HCT116 (cell line): ENCODE results near the gene C1orf35. TPM values are rescaled to one million over a fixed set of nuclear protein-coding genes. Genes with fewer than 3 reads are reported as not detected.

Experiments
- ATAC-seq: fragments of 200-7000 bp; cut with Tn5 transposase; 2 replicates; pipeline ENCODE4 v1.9.1; 2020; ENCODE audit warnings: mild to moderate bottlenecking, moderate library complexity
- BruUV-seq: library from RNA; stranded (reverse); fragments of 400-500 nt; replicated peaks from 2 replicates; lab custom pipeline; 2021; lab: Mats Ljungman, UMichigan
- CTCF ChIA-PET: fragments of 300-600 bp; sonication (Branson Sonifier 250); formaldehyde crosslinking; loops from one replicate; lab custom pipeline; 2021; ENCODE audit warnings: antibody characterized with exemption; lab: Charles Lee
- POLR2A ChIA-PET: fragments of 300-600, 350-600 bp; sonication (Branson Sonifier 250); formaldehyde crosslinking; loops from one replicate; lab custom pipeline; 2021; ENCODE audit warnings: antibody characterized with exemption; lab: Charles Lee
- RAD21 ChIA-PET, 2 experiments: fragments of 300-600 bp; sonication (Branson Sonifier 250); formaldehyde crosslinking; loops; one replicate each; lab custom pipeline; 2023; ENCODE audit warnings: low total read pairs in 2 of 2; ENCODE audit not compliant: uncharacterized antibody in 2 of 2, unreplicated experiment in 2 of 2, low non-redundant PET in 1 of 2; lab: Charles Lee
- DNase-seq: peaks from one replicate; pipeline ENCODE4 v3.0.0-alpha.2; 2010; ENCODE audit warnings: low read depth, low spot score
- H2AFZ ChIP-seq: fragments of 200-600 bp; shearing (Covaris generic), sonication (generic); 2 replicates; pipeline ENCODE4 v1.6.1; 2017; ENCODE audit warnings: low read depth, mixed run types, mixed read lengths, antibody characterized with exemption, low read length; ENCODE audit not compliant: poor library complexity, severe bottlenecking
- H3K27ac ChIP-seq: 2 replicates; pipeline ENCODE4 v1.5.1; 2012; ENCODE audit warnings: low read depth, low read length
- H3K27me3 ChIP-seq: fragments of 200-600 bp; sonication (generic); 2 replicates; pipeline ENCODE4 v1.6.1; 2016; ENCODE audit warnings: mixed run types, low read length, mixed read lengths; ENCODE audit not compliant: insufficient read depth
- H3K36me3 ChIP-seq, 2 experiments: fragments of 200-500 bp in 1 of 2; fragments of 200-600 bp in 1 of 2; sonication (Bioruptor generic) in 1 of 2; sonication (generic) in 1 of 2; 2 replicates each; pipeline versions ENCODE4 v1.5.1 to v1.6.1; 2014 to 2016; ENCODE audit warnings: low read length in 2 of 2, inconsistent platforms in 1 of 2, mixed read lengths in 1 of 2, mixed run types in 1 of 2; ENCODE audit not compliant: insufficient read depth in 2 of 2, control insufficient read depth in 1 of 2
- H3K4me1 ChIP-seq, 2 experiments: fragments of 200-600 bp in 1 of 2; sonication (generic) in 1 of 2; 2 replicates each; pipeline versions ENCODE4 v1.5.1 to v1.6.1; 2012 to 2017; ENCODE audit warnings: low read length in 2 of 2, inconsistent platforms in 1 of 2, mild to moderate bottlenecking in 1 of 2, mixed read lengths in 1 of 2, mixed run types in 1 of 2, moderate library complexity in 1 of 2; ENCODE audit not compliant: insufficient read depth in 2 of 2, control insufficient read depth in 1 of 2
- H3K4me2 ChIP-seq: fragments of 200-600 bp; sonication (generic); 2 replicates; pipeline ENCODE4 v1.6.1; 2017; ENCODE audit warnings: mixed run types, low read length, mixed read lengths
- H3K4me3 ChIP-seq, 2 experiments: fragments of 200-600 bp in 1 of 2; sonication (generic) in 1 of 2; replicated peaks in 1 of 2; 2 replicates each; pipeline ENCODE4 v1.5.1; 2011 to 2016; ENCODE audit warnings: low read length in 2 of 2, control low read depth in 1 of 2, low read depth in 1 of 2, mild to moderate bottlenecking in 1 of 2, mixed read lengths in 1 of 2, mixed run types in 1 of 2
- H3K79me2 ChIP-seq: fragments of 200-600 bp; sonication (generic); 2 replicates; pipeline ENCODE4 v1.6.1; 2017; ENCODE audit warnings: mild to moderate bottlenecking, mixed run types, low read length, moderate library complexity, mixed read lengths; ENCODE audit not compliant: insufficient read depth
- H3K9ac ChIP-seq: fragments of 200-600 bp; sonication (generic); 2 replicates; pipeline ENCODE4 v1.6.1; 2016; ENCODE audit warnings: low read length, mixed read lengths
- H3K9me2 ChIP-seq: fragments of 200-600 bp; sonication (generic), shearing (Covaris generic); 2 replicates; pipeline ENCODE4 v1.6.1; 2017; ENCODE audit warnings: mixed run types, mild to moderate bottlenecking, moderate library complexity; ENCODE audit not compliant: insufficient read depth
- H3K9me3 ChIP-seq, 2 experiments: fragments of 200-500 bp in 1 of 2; fragments of 200-600 bp in 1 of 2; sonication (Bioruptor generic) in 1 of 2; sonication (generic) in 1 of 2; 2 replicates each; pipeline ENCODE4 v1.6.1; 2014 to 2017; ENCODE audit warnings: low read length in 2 of 2, mixed read lengths in 2 of 2, inconsistent platforms in 1 of 2, low read depth in 1 of 2, mild to moderate bottlenecking in 1 of 2, mixed run types in 1 of 2, moderate library complexity in 1 of 2; ENCODE audit not compliant: control insufficient read depth in 1 of 2, insufficient read depth in 1 of 2
- H4K20me1 ChIP-seq: fragments of 200-600 bp; sonication (generic), shearing (Covaris generic); 2 replicates; pipeline ENCODE4 v1.6.1; 2017; ENCODE audit warnings: mixed run types, mild to moderate bottlenecking, moderate library complexity; ENCODE audit not compliant: insufficient read depth
- CBX3 ChIP-seq: IDR thresholded peaks from 2 replicates; pipeline ENCODE4 v1.6.1; 2012; ENCODE audit warnings: low read depth
- CEBPB ChIP-seq: IDR thresholded peaks from 2 replicates; pipeline ENCODE4 v1.6.1; 2012; ENCODE audit warnings: low read depth
- EGR1 ChIP-seq: IDR thresholded peaks from 2 replicates; pipeline ENCODE4 v1.6.1; 2012; ENCODE audit warnings: low read depth
- ELF1 ChIP-seq: IDR thresholded peaks from 2 replicates; pipeline ENCODE4 v1.6.1; 2012; ENCODE audit warnings: low read depth, borderline replicate concordance
- EZH2 ChIP-seq: fragments of 200-600 bp; sonication (generic); IDR thresholded peaks from 2 replicates; pipeline ENCODE4 v1.6.1; 2017; ENCODE audit warnings: antibody characterized with exemption, mixed run types
- FOSL1 ChIP-seq: IDR thresholded peaks from 2 replicates; pipeline ENCODE4 v1.6.1; 2012; ENCODE audit warnings: low read depth
- JUND ChIP-seq: IDR thresholded peaks from 2 replicates; pipeline ENCODE4 v1.6.1; 2012
- POLR2A ChIP-seq: IDR thresholded peaks from 2 replicates; pipeline ENCODE4 v1.7.0; 2011; ENCODE audit warnings: borderline replicate concordance; ENCODE audit not compliant: insufficient read depth, insufficient read length; ENCODE audit errors: extremely low read depth
- POLR2AphosphoS5 ChIP-seq: IDR thresholded peaks from 2 replicates; pipeline ENCODE4 v1.6.1; 2011; ENCODE audit warnings: mild to moderate bottlenecking, low read depth, low read length, moderate library complexity
- RAD21 ChIP-seq: IDR thresholded peaks from 2 replicates; pipeline ENCODE4 v1.6.1; 2012; ENCODE audit warnings: low read depth, mild to moderate bottlenecking
- SRF ChIP-seq: IDR thresholded peaks from 2 replicates; pipeline ENCODE4 v1.6.1; 2012; ENCODE audit warnings: low read depth
- TCF7L2 ChIP-seq: IDR thresholded peaks from 2 replicates; pipeline ENCODE4 v1.7.0; 2011; ENCODE audit warnings: borderline replicate concordance, inconsistent platforms; ENCODE audit not compliant: insufficient read depth, insufficient read length; ENCODE audit errors: extremely low read depth
- YY1 ChIP-seq: IDR thresholded peaks from 2 replicates; pipeline ENCODE4 v1.6.1; 2011; ENCODE audit warnings: low read length, low read depth, moderate library complexity, mild to moderate bottlenecking; ENCODE audit not compliant: insufficient replicate concordance; ENCODE audit errors: extremely low read depth
- ZFX ChIP-seq: fragments of 450-650 bp; IDR thresholded peaks from 2 replicates; pipeline ENCODE4 v1.6.1; 2017
- ZNF274 ChIP-seq: fragments of 200-500 bp; sonication (Bioruptor generic); IDR thresholded peaks from 2 replicates; pipeline ENCODE4 v1.6.1; 2014; ENCODE audit warnings: mild to moderate bottlenecking, low read depth, low read length, inconsistent platforms
- intact Hi-C: fragments of 100-400 bp; cut with micrococcal nuclease; formaldehyde crosslinking; loops from 2 replicates; pipeline ENCODE4 v1.10.0; 2022
- total RNA-seq: library from RNA; stranded (reverse); gene quantifications from one replicate; pipeline ENCODE4 v1.2.1, GENCODE V29; 2021; ENCODE audit not compliant: unreplicated experiment
- TF ChIP-seq, protein P1 (sequence below): IDR thresholded peaks from 2 replicates; pipeline ENCODE4 v1.6.1; 2012; ENCODE audit warnings: low read depth
- TF ChIP-seq, protein P2 (sequence below), 3 experiments: fragments of 200-600 bp in 1 of 3; sonication (generic) in 1 of 3; IDR thresholded peaks in 2 of 3; conservative IDR thresholded peaks in 1 of 3; 2 replicates each; pipeline ENCODE4 v1.5.1; 2012 to 2017; ENCODE audit warnings: low read depth in 2 of 3, low read length in 2 of 3, antibody characterized with exemption in 1 of 3, borderline replicate concordance in 1 of 3, control low read depth in 1 of 3, mild to moderate bottlenecking in 1 of 3, mixed read lengths in 1 of 3, mixed run types in 1 of 3, moderate library complexity in 1 of 3; ENCODE audit not compliant: insufficient read depth in 1 of 3
- TF ChIP-seq, protein P3 (sequence below): IDR thresholded peaks from 2 replicates; pipeline ENCODE4 v1.6.1; 2011; ENCODE audit warnings: mild to moderate bottlenecking, low read length, moderate library complexity; ENCODE audit not compliant: insufficient replicate concordance; ENCODE audit errors: extremely low read depth
- TF ChIP-seq, protein P4 (sequence below): IDR thresholded peaks from 2 replicates; pipeline ENCODE4 v1.6.1; 2012

Gene C1orf35
- total RNA-seq, 1 experiment from 2014 or later: 26.1 TPM

DNA sequence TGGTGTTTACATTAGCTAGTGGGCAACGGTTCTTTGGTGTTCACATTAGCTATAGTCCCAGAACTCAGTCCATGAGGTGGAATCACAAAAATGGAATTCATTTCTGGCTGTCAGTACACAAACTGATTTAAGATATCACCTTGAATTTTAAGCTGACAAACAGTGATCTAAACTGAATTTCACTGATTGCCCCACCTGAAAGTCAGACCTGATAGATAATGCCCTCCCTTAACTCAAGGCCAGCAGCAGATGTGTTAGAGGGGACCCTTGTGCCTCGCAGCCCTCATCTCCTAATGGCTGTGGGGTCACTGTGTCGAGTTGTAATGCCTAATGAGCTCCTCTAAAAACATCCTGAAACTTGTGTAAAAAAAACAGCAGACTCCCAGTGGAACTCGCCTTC lies 12.0 kb downstream of the C1orf35 start:
- H3K4me2 ChIP-seq: no peak overlapping the region
- no peak overlapping the region for H3K4me3 ChIP-seq
- TF ChIP-seq POLR2A (no peak), CEBPB (no peak), EZH2 (no peak), JUND (no peak), EGR1 (no peak), YY1 (no peak), POLR2AphosphoS5 (no peak), ELF1 (no peak), ZNF274 (no peak), SRF (no peak), TCF7L2 (no peak), RAD21 (no peak), ZFX (no peak), CBX3 (no peak), FOSL1 (no peak)
- TF ChIP-seq, protein P1, sequence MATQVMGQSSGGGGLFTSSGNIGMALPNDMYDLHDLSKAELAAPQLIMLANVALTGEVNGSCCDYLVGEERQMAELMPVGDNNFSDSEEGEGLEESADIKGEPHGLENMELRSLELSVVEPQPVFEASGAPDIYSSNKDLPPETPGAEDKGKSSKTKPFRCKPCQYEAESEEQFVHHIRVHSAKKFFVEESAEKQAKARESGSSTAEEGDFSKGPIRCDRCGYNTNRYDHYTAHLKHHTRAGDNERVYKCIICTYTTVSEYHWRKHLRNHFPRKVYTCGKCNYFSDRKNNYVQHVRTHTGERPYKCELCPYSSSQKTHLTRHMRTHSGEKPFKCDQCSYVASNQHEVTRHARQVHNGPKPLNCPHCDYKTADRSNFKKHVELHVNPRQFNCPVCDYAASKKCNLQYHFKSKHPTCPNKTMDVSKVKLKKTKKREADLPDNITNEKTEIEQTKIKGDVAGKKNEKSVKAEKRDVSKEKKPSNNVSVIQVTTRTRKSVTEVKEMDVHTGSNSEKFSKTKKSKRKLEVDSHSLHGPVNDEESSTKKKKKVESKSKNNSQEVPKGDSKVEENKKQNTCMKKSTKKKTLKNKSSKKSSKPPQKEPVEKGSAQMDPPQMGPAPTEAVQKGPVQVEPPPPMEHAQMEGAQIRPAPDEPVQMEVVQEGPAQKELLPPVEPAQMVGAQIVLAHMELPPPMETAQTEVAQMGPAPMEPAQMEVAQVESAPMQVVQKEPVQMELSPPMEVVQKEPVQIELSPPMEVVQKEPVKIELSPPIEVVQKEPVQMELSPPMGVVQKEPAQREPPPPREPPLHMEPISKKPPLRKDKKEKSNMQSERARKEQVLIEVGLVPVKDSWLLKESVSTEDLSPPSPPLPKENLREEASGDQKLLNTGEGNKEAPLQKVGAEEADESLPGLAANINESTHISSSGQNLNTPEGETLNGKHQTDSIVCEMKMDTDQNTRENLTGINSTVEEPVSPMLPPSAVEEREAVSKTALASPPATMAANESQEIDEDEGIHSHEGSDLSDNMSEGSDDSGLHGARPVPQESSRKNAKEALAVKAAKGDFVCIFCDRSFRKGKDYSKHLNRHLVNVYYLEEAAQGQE: no peak
- TF ChIP-seq, protein P2, sequence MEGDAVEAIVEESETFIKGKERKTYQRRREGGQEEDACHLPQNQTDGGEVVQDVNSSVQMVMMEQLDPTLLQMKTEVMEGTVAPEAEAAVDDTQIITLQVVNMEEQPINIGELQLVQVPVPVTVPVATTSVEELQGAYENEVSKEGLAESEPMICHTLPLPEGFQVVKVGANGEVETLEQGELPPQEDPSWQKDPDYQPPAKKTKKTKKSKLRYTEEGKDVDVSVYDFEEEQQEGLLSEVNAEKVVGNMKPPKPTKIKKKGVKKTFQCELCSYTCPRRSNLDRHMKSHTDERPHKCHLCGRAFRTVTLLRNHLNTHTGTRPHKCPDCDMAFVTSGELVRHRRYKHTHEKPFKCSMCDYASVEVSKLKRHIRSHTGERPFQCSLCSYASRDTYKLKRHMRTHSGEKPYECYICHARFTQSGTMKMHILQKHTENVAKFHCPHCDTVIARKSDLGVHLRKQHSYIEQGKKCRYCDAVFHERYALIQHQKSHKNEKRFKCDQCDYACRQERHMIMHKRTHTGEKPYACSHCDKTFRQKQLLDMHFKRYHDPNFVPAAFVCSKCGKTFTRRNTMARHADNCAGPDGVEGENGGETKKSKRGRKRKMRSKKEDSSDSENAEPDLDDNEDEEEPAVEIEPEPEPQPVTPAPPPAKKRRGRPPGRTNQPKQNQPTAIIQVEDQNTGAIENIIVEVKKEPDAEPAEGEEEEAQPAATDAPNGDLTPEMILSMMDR (IDR thresholded peaks at IDR 0.05 in 2 of 3, conservative IDR thresholded peaks at IDR 0.05 in 1 of 3; ENCODE audit: borderline replicate concordance in 1 of 3, insufficient read depth in 1 of 3, low read depth in 2 of 3, low read length in 2 of 3): no peak
- TF ChIP-seq, protein P3, sequence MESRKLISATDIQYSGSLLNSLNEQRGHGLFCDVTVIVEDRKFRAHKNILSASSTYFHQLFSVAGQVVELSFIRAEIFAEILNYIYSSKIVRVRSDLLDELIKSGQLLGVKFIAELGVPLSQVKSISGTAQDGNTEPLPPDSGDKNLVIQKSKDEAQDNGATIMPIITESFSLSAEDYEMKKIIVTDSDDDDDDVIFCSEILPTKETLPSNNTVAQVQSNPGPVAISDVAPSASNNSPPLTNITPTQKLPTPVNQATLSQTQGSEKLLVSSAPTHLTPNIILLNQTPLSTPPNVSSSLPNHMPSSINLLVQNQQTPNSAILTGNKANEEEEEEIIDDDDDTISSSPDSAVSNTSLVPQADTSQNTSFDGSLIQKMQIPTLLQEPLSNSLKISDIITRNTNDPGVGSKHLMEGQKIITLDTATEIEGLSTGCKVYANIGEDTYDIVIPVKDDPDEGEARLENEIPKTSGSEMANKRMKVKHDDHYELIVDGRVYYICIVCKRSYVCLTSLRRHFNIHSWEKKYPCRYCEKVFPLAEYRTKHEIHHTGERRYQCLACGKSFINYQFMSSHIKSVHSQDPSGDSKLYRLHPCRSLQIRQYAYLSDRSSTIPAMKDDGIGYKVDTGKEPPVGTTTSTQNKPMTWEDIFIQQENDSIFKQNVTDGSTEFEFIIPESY: no peak
- TF ChIP-seq, protein P4, sequence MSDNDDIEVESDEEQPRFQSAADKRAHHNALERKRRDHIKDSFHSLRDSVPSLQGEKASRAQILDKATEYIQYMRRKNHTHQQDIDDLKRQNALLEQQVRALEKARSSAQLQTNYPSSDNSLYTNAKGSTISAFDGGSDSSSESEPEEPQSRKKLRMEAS: no peak
- peaks cover 100% of the 10 kb centered on the region for H3K79me2 ChIP-seq
- H3K27me3 ChIP-seq: no peaks in the 10 kb centered on the region
- H3K4me1 ChIP-seq: peaks cover 3 to 17% of the 10 kb centered on the region in 2 experiments; a peak in 3 of 4 replicates
- H2AFZ ChIP-seq: no peak overlapping the region
- ChIA-PET CTCF (interaction anchor here (1.1 to 1.3 kb wide), 2 partner anchors 9 kb away, joined by 3 read pairs; partner anchors contain the start of gene ARF1), POLR2A (interaction anchor here (1.3 kb wide), 1 partner anchor 9 kb away, joined by 4 read pairs; the partner anchor contains the start of gene ARF1), RAD21 (no interaction called here)
- ATAC-seq (no peak), DNase-seq (no peak)
- no peak overlapping the region for H3K9ac ChIP-seq
- H3K9me3 ChIP-seq: peaks cover 10 to 19% of the 10 kb centered on the region in 2 experiments; a peak in 2 of 4 replicates
- H4K20me1 ChIP-seq: peaks cover 58% of the 10 kb centered on the region; the same call in 1 of the 2 replicates
- no peaks in the 10 kb centered on the region for H3K9me2 ChIP-seq
- no TSS peak for BruUV-seq
- intact Hi-C loops: no loop called here
- H3K27ac ChIP-seq: no peak overlapping the region
- peaks cover 0 to 66% of the 10 kb centered on the region in 2 experiments; a peak in 2 of 4 replicates for H3K36me3 ChIP-seq
